ENCODE results near the gene RPTOR.

DNA sequence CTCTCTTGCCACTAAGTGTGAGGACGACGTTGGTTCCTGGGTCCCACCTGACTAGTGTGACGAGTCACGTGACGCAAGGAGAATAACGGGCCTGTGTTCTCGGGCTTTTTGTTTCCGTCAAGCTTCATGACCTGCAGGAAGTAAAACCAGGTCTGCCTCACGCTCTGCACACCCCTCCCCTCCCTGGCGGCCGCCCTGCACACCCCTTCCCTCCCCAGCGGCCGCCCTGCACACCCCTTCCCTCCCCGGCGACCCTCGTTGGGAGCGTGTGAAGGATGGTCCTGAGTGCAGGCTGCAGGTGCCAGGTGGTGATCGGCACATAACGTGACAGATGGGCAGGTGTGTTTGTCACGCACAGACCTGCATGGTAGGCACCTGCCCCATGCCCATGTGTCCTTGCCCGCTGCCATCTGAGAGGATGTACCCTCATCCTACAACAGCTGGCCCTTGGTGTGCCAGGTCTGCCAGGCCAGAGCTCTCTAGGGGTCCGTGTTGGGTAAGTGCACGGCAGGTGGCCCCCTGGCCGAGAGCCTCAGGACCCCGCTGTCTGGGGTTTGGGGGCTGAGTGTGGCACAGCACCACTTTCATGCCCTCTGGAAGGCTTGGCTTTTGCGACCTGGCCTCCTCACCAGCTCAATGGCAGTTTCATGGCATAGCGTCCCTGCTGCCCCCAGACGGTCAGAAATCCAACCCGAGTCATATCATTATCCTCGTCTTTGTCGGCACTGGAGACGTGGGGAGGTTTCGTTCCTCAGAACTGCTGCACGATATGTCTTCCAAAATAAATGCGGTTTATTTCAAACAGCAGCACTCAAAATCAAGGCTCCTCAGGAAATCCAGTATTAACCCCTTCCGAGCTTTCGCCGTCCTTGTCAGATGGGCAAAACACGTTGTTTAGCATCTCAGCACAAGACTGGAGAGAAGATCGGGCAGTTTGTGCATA lies 255.2 kb downstream of the RPTOR start:
- TF ChIP-seq GATA2 (IDR thresholded peaks at IDR 0.05; ENCODE audit: low read depth, low read length) (no peak), GATA3 (IDR thresholded peaks at IDR 0.05; ENCODE audit: low read depth, low read length) (no peak)
